OCI-LY3 (cell line): ENCODE data around the gene AKT3.

Experiments
- EZH2phosphoT487 ChIP-seq: fragments of 200-600 bp; shearing (Covaris generic); IDR thresholded peaks from 2 replicates; pipeline ENCODE4 v1.6.1; 2018; ENCODE audit warnings: antibody characterized with exemption, mixed run types, low read depth
- TF ChIP-seq, protein P1 (sequence below): fragments of 200-600, 300-600 bp; sonication (generic); IDR thresholded peaks from 2 replicates; pipeline ENCODE4 v1.5.1; 2014; ENCODE audit warnings: antibody characterized with exemption, low read length, low read depth

DNA sequence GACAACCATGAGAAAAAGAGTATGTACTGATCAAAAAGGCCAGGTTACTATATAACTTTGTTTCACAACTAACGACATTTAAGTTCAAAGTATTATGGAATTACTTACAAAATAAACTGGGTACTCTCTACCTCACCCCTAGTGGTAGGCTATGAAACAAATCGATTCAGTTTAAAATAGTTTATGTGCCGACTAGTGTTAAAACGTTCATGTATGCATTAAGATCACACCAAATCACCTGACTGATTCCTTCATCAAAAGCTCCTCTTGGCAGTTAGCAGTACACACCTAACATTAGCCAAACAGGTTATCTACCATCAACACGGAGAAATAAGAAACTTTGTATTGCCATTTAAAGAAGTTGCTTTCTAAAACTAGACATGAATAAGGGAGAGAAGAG is 137.1 kb downstream of the AKT3 start:
- TF ChIP-seq EZH2phosphoT487, result no peak
- TF ChIP-seq, protein P1, sequence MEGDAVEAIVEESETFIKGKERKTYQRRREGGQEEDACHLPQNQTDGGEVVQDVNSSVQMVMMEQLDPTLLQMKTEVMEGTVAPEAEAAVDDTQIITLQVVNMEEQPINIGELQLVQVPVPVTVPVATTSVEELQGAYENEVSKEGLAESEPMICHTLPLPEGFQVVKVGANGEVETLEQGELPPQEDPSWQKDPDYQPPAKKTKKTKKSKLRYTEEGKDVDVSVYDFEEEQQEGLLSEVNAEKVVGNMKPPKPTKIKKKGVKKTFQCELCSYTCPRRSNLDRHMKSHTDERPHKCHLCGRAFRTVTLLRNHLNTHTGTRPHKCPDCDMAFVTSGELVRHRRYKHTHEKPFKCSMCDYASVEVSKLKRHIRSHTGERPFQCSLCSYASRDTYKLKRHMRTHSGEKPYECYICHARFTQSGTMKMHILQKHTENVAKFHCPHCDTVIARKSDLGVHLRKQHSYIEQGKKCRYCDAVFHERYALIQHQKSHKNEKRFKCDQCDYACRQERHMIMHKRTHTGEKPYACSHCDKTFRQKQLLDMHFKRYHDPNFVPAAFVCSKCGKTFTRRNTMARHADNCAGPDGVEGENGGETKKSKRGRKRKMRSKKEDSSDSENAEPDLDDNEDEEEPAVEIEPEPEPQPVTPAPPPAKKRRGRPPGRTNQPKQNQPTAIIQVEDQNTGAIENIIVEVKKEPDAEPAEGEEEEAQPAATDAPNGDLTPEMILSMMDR, result peak; percentile 49
